Right lung (tissue), 5 donors: ENCODE data around the gene OSBPL7. TPM values are rescaled to one million over a fixed set of nuclear protein-coding genes. Genes with fewer than 3 reads are reported as not detected.
"Not testable (repeated sequence)": the region's sequence is repeated elsewhere in the genome, so short reads cannot be mapped to it uniquely, and the experiment has no call there.

Source experiments
- DNase-seq, 2 donors: peaks; one replicate each; pipeline ENCODE4 v3.0.0-alpha.2; 2013
- polyA plus RNA-seq, 5 donors: library from polyadenylated mRNA; unstranded; fragments of 120-200 nt; gene quantifications; one replicate each; pipeline versions ENCODE4 v1.2.1 to v1.2.3, GENCODE V29; 2013; ENCODE audit warnings: inconsistent platforms in 1 of 5, low replicate concordance in 1 of 5; ENCODE audit not compliant: insufficient read length in 5 of 5, insufficient read depth in 1 of 5

The OSBPL7 gene
- polyA plus RNA-seq, 5 donors, result 12.1 to 21.8 (median 17.5) TPM

DNA sequence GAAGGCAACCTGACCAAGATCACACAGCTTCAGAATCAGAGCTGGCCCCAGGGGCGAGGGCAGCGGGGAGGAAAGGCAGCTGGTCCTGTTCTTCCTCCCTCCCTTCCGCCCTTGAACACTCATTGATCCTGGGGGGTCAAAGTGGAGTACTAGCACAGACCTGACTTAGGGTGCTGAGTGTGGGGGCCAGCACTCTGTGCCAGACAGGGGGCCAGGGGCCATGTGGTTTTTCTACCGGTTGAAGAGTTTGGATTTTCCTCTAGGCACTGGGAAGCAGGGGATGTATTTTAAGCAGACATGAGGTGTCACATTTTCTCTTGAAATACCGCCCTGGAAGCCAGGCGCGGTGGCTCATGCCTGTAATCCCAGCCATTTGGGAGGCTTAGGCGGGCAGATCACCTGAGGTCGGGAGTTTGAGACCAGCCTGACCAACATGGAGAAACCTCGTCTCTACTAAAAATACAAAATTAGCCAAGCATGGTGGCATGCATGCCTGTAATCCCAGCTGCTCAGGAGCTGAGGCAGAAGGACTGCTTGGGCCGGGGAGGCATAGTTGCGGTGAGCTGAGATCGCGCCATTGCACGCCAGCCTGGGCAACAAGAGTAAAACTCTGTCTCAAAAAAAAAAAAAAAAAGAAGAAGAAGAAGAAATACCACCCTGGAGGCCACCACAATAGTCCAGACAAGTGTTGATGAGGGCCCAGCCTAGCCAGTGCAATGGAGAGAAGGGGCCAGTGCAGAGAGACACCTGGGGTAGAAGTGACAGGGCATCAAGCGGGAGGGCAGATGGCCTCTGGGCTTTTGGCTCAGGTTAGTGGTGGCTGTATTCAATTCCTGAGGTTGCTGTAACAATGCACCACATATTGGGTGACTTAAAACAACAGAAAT, 15.3 kb downstream of the OSBPL7 start:
- no peak for DNase-seq

- no peak for DNase-seq
These were observed 17.1 kb downstream of the OSBPL7 start for GRCh38 chr17:47804461-47804860.

GRCh38 chr17:47803751-47804150, 17.8 kb downstream of the OSBPL7 start:
- no peak for DNase-seq

- no peak for DNase-seq
These were observed 18.4 kb downstream of the OSBPL7 start for GRCh38 chr17:47803201-47803600.

DNA sequence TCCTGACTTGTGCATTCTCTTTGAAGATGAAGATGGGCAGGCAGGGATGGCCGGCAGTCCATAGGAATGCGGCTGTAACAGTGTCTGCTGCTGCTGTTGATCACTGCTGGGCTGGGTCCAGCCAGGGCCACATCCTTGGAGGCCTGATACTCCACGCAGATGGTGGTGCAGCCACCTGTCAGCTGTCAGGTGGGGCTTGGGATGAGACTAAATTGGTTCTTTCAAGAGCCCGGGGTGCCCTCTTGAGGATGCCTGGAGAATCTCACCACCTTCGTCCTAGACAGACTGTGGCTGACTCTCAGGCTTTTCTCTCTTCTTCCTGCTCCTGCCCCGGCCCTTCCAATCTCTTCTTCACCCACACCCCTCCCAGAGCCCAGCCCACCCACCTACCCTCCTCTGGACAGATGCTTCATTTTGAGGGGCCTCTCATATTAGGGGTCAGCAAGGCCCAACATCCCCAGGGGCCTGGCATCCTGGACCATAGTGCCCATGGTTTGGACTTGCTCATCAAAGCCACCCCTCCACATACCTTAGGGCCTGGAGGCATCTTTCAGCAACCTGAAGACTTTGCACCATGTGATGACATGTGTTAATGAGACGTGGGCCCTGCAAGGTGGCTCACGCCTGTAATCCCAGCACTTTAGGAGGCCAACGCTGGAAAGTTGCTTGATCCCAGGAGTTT, 19.1 kb downstream of the OSBPL7 start:
- no peak for DNase-seq

DNA sequence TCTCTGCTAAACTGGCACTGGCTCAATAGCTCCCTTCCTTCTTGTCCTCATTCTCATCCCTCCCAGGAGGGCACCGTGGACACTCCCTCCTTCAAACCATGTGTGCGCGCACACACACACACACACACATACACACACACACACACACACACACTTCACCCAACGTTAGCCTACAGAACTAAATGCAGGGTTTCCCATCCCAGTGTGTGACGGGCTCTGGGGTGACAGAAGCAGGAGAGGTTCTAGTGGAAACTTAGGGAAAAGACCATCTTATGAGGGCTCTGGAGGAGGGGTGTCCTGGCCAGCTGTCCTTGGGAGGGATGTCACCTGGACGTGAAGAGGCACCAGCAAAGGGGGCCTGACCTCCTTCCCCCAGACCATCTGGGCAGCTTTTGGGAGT, 19.7 kb downstream of the OSBPL7 start:
- no peak for DNase-seq

GRCh38 chr17:47801176-47801765, 20.3 kb downstream of the OSBPL7 start:
- DNase-seq, result no peak

DNA sequence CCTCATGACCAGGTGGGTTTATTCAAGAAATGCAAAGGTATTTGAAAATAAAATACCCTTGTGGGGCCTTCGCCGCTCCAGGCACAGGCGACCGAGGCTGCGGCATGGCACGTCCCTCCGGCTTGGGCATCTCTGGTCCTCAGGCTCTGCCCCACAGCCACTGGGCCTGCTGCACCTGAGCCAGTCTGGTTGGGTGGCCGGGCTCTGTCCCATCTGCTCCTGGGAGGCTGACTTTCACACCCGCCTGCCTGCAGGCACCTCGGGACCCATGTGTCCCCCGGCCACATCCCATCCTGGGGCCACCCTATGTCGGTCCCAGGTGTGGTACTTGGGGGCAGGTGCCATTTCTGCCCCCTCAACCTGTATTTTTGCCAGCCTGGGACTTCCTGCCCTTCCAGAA, 20.9 kb downstream of the OSBPL7 start:
- DNase-seq, result no peak

GRCh38 chr17:47797797-47798196, 23.8 kb downstream of the OSBPL7 start:
- DNase-seq, result no peak

DNA sequence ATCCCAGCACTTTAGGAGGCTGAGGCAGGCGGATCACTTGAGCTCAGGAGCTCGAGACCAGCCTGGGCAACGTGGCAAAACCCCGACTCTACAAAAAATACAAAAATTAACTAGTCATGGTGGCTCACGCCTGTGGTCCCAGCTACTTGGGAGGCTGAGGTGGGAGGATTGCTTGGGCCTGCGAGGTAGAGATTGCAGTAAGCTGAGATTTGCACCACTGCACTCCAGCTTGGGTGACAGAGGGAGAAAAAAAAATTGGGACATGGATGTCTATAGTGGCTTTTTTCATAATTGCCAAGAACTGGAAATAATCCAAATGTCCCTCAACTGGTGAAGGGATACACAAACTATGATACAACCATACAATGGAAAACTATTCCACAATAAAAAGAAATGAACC, 28.6 kb downstream of the OSBPL7 start:
- no peak for DNase-seq

GRCh38 chr17:47792457-47792856, 29.1 kb downstream of the OSBPL7 start:
- no peak for DNase-seq

- DNase-seq, result no peak
These were observed 30.6 kb downstream of the OSBPL7 start for GRCh38 chr17:47791025-47791424.

DNA sequence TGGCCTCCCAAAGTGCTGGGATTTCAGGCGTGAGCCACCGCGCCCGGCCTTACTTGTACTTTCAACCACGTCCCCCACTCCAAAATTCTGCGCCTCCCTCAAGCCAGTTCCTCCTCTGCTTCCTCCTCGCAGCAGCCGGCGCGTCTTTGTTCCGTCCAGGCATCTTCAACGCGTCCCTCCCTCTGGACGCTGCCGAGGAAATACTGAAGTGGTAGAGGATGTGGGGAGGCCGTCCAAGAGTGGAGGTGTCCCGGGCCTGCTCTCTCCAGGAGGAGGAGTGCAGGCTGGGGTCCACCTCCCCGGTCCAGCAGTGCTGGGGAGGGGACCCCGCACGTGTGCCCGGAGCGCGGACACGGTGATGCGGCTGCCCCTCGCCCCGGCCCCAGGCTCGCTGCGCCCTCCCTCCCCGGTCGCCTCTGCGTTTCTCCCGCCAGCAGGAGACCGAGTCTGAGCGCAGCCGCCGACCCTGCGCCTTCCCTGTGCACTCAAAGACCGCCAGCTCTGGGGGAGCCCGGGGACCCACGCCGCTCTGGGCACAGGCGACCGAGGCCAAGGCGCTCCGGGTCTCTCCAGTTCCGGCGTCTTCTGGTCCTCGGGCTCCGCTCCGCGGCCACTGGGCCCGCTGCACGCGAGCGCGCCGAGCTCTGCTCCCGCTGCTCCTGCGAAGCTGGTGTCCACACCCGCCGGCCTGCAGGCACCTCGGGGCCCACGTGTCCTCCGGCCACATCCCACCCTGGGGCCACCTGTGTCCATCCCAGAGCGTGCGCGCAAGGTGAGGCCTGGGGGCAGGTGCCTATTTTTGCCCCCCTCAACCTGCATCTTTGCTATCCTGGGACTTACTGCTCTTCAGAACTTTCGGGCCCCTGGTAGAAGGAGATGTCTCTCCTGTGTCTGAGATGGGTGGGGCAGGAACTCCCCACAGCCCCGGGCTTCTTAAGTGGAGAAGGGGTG, 31.7 kb downstream of the OSBPL7 start:
- peak; percentile 18 to 23 for DNase-seq

DNA sequence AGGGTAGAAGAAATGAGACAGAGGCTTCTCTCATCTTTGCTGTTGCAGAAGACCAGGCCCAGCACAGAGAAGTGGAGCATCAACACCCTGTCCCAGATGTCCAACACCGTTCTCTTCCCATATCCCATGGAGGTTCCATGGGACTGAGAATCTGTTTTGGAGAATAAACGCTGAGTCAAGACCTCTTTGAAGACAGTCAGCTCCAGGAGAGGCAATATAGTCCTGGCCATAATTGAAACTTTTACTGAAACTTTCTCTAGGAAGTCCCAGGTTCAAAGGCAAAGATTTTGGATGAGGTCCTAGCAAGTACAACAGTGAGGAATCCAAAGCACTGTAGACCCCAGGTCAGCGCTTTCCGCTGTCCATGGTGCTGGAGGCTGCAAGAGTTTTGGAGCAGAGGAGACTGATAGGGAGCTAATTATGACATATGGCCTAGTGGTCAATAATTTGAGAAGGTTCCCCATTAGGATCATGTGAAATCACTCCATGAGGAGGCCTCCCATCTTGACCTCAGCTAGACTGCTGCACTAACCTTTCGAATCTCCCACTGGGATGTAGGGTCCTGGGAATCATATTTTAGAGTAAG, 36.0 kb downstream of the OSBPL7 start:
- peak; percentile 14 to 33 for DNase-seq

DNA sequence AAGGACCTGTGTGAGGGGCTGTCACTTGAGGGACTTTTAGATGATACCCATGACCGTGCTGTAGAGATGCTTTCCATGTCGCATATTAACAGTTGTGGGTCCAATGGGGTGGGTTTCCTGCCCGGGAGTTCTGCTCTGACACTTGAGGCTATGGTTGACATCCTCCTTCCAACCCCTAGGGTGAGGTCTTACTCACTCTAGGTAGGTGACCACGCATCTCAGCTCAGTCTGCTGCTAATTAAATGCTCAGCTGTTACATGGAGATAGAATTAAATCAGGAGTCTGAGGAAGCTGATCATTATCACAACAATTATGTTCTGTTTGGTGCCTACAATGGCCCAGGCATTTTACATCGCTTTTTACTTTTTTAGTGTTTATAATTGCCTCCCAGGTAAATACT, 40.2 kb downstream of the OSBPL7 start:
- no peak for DNase-seq

DNA sequence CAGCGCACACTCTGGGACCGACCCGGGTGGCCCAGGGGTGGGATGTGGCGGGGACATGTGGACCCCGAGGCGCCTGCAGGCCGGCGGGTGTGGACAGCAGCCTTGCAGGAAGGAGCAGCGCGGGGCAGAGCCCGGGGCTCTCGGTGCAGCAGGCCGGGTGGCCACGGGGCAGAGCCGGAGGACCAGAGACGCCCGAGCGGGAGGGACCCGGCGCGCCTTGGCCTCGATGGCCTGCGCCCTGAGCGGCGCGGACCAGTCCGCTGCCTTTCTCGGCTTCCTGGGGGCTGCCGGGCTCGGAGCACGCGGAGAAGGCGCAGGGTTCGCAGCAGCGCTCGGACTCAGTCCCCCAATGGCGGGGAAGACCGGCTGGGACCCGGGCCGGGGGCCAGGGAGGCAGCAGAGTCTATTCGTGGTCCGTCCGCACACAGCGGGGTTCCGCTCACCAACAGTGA, 43.4 kb downstream of the OSBPL7 start:
- DNase-seq, result no peak

DNA sequence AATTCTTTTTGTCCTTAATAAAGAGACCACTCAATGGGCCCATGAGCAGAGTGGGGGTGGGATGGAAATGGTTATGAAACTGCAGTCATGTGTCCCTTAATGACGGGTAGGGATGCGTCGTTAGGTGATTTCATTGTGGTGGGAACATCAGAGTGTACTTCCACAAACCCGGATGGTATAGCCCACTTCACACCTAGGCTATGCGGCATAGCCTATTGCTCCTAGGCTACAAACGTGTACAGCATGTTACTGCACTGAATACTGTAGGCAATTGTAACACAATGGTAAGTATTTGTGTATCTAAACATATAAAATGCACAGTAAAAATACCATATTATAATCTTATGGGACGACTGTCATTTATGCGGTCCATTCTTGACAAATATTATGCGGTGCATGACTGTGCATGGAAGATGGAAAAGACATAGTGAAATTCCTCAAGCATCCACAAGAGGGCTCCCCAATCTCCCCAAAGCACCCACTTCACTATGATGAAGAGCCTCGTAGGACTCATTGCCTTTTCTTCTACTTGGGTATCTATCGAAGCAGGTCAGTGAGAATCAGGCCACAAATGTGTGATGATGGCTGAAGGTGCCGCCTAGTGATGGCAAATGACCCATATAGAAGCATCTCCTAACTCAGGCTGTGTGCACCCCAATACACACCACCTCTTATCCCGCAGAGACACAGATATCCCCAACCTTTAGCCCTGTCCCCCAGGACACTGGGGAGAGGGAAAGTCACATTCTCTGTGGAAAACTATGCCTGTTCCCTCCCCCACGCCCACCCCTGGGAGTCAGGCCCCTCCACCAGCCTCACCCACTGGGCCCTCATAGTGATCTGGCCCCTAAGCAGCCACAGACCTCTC, 45.0 kb downstream of the OSBPL7 start:
- DNase-seq, result no peak

GRCh38 chr17:47774987-47775580, 46.5 kb downstream of the OSBPL7 start:
- no peak for DNase-seq

GRCh38 chr17:47774331-47774730, 47.3 kb downstream of the OSBPL7 start:
- DNase-seq, result no peak

DNA sequence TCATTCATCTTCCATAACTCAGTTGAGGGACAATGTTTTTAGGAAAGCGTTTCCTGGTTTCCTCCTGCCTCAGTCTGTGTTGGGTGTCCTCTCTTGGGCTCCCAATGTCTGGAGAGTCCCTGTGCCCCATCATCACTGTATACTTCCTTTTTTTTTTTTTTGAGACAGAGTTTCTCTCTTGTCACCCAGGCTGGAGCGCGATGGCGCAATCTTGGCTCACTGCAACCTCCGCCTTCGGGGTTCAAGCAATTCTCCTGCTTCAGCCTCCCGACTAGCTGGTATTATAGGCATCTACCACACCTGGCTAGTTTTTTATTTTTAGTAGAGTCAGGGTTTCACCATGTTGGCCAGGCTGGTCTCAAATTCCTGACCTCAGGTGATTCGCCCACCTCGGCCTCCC, 47.9 kb downstream of the OSBPL7 start:
- DNase-seq, result not testable (repeated sequence)
